Coronary artery (tissue), 2 donors: Measurements from ENCODE around the gene PTTG1IP.
"Not testable (repeated sequence)": the region's sequence is repeated elsewhere in the genome, so short reads cannot be mapped to it uniquely, and the experiment has no call there.

Experiments used
- DNase-seq: peaks from one replicate; pipeline ENCODE4 v3.0.0-alpha.2; 2017; ENCODE audit warnings: low spot score
- H3K27ac ChIP-seq, 2 donors: fragments of 200-600 bp; sonication (generic); one replicate each; pipeline ENCODE4 v1.5.1; 2016 to 2019
- H3K4me3 ChIP-seq: fragments of 200-600 bp; sonication (generic); 2 replicates; pipeline ENCODE4 v1.5.1; 2016; ENCODE audit warnings: mild to moderate bottlenecking, moderate library complexity
- CTCF ChIP-seq: fragments of 200-600 bp; sonication (generic); IDR thresholded peaks from one replicate; pipeline ENCODE4 v1.5.1; 2019; ENCODE audit warnings: antibody characterized with exemption

The PTTG1IP gene

DNA sequence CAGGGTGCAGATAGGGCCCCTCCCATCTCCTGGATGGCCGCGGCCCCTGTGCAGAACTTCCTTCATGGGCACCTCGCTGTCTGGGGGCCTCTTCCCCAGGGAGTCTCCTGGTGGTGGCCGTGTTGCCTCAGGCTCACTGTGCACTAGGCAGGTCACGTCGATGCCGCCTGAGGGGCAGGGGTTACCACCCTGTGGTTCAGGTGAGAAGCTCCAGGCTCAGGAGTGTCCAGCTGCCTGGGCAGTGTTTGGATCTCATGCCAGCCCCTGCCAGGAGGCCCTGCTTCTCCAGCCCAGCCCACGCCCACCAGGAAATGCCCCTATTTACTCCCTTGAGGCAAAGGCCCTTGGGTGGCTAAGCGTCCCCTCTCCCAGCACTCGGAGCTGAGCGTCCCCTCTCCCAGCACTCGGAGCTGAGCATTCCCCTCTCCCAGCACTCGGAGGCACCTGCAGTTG lies 45.1 kb upstream of the PTTG1IP start:
- H3K27ac ChIP-seq = no peak overlapping the region
- peak overlapping the region; percentile 62 for H3K4me3 ChIP-seq
- DNase-seq = no peak
- no peak for TF ChIP-seq CTCF

DNA sequence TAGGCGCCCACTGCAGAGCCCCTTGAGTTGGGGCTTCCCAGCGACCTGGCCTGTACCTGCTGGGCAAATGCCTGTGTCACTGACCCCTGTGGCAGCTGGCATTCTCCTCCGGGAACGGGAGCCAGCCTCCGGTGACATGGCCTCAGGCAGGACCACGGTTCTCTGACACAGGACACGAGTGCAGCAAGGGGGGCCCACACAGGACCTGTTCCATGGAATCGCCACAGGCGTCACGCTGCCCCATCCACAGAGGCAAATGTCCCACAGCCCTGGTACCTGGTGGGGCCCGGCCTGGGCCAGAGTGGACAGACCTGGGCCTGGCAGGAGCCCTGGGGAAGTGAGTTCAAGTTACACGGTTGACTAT lies 44.6 kb upstream of the PTTG1IP start:
- Histone ChIP-seq H3K27ac (no peak overlapping the region), H3K4me3 (no peak overlapping the region)
- no peak for DNase-seq
- TF ChIP-seq CTCF = no peak

- no peak overlapping the region for H3K27ac ChIP-seq
- no peak for TF ChIP-seq CTCF
- no peak overlapping the region for H3K4me3 ChIP-seq
- no peak for DNase-seq
These were observed 44.1 kb upstream of the PTTG1IP start for GRCh38 chr21:44917446-44918106.

- H3K27ac ChIP-seq = no peak overlapping the region
- DNase-seq = no peak
- TF ChIP-seq CTCF = no peak
- H3K4me3 ChIP-seq = no peak overlapping the region
These were observed 43.5 kb upstream of the PTTG1IP start for GRCh38 chr21:44916965-44917364.

- no peak for TF ChIP-seq CTCF
- Histone ChIP-seq H3K27ac (no peak overlapping the region), H3K4me3 (no peak overlapping the region)
- no peak for DNase-seq
These were observed 40.8 kb upstream of the PTTG1IP start for GRCh38 chr21:44914176-44914874.

GRCh38 chr21:44913425-44914175 lies 40.1 kb upstream of the PTTG1IP start:
- DNase-seq = no peak
- Histone ChIP-seq H3K27ac (no peak overlapping the region), H3K4me3 (no peak overlapping the region)
- TF ChIP-seq CTCF = no peak

DNA sequence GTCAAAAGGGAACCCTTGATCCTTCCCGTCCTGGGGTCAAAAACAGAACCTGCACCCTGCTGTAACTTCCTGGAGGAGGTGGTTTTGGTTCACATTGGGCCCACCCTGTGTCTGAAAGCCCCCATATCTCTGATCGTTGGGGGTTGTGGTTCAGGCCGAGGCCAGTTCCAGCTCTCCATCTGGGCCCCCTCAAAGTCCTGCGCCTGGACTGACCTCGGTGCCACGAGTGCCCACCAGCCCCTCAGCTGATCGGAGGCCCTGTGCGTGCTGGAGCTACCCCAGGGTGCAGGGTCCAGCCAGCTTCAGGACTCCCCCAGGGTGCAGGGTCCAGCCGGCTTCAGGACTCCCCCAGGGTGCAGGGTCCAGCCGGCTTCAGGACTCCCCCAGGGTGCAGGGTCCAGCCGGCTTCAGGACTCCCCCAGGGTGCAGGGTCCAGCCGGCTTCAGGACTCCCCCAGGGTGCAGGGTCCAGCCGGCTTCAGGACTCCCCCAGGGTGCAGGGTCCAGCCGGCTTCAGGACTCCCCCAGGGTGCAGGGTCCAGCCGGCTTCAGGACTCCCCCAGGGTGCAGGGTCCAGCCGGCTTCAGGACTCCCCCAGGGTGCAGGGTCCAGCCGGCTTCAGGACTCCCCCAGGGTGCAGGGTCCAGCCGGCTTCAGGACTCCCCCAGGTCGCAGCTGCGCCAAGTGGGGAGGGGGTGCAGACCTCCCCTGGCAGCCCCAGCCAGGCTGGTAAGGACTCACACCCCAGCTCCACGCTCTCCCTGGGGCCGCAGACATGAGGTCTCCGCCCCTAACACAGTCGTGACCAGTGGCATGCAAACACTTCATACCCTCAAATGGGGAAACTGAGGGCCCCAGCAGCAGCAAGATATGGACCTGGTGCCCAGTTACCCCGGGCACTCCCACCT lies 39.3 kb upstream of the PTTG1IP start:
- not testable (repeated sequence) for DNase-seq, H3K27ac ChIP-seq

More for the DNA sequence above, 39.3 kb upstream of the PTTG1IP start:
- not testable (repeated sequence) for H3K4me3 ChIP-seq
